B cell (primary cell): ENCODE results near the gene CHRNG.

Experiments used
- EZH2 ChIP-seq: IDR thresholded peaks from 2 replicates; pipeline ENCODE4 v1.6.1; 2012; ENCODE audit warnings: borderline replicate concordance, low read depth, mild to moderate bottlenecking, moderate library complexity, low read length; ENCODE audit not compliant: insufficient read depth, poor library complexity, severe bottlenecking
- TF ChIP-seq, protein P1 (sequence below): fragments of 200-600 bp; IDR thresholded peaks from one replicate; pipeline ENCODE4 v1.8.0; 2022; ENCODE audit warnings: antibody characterized with exemption, mild to moderate bottlenecking

DNA sequence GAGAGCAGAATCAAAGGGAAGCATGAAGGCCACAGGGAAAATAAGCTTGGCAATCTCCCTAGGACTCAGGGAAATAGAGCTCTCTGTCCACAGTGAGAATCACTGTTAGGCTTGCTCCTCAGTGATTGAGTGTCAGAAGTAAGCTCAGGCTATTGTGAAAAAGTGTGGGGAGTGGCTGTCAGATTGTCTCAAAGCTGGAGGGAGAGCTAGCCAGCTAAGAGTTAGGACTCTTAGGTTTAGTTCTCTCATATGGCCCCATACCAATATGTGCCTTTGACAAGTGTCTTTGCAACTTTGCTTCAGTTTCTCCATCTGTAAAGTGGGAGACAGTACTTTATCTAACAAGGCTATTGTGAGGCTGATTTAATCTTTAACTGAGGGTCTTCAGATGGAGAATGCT, 28.2 kb downstream of the CHRNG start:
- TF ChIP-seq, protein P1, sequence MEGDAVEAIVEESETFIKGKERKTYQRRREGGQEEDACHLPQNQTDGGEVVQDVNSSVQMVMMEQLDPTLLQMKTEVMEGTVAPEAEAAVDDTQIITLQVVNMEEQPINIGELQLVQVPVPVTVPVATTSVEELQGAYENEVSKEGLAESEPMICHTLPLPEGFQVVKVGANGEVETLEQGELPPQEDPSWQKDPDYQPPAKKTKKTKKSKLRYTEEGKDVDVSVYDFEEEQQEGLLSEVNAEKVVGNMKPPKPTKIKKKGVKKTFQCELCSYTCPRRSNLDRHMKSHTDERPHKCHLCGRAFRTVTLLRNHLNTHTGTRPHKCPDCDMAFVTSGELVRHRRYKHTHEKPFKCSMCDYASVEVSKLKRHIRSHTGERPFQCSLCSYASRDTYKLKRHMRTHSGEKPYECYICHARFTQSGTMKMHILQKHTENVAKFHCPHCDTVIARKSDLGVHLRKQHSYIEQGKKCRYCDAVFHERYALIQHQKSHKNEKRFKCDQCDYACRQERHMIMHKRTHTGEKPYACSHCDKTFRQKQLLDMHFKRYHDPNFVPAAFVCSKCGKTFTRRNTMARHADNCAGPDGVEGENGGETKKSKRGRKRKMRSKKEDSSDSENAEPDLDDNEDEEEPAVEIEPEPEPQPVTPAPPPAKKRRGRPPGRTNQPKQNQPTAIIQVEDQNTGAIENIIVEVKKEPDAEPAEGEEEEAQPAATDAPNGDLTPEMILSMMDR, result no peak
- no peak for TF ChIP-seq EZH2
